Calu3 (cell line): ENCODE data around the gene PHF13. TPM values are rescaled to one million over a fixed set of nuclear protein-coding genes. Genes with fewer than 3 reads are reported as not detected.

Experiments used
- BruUV-seq: library from RNA; stranded (reverse); fragments of 400-500 nt; replicated peaks from 2 replicates; lab custom pipeline; 2021; lab: Mats Ljungman, UMichigan
- CTCF ChIA-PET: fragments of 300-600 bp; sonication (Branson Sonifier 250); formaldehyde crosslinking; loops from one replicate; lab custom pipeline; 2022; ENCODE audit warnings: antibody characterized with exemption; lab: Charles Lee
- DNase-seq: peaks from one replicate; pipeline ENCODE4 v3.0.0; 2022
- H3K27ac Mint-ChIP-seq: one replicate; pipeline ENCODE4 v1.8.0; 2022; ENCODE audit warnings: mixed read lengths; ENCODE audit not compliant: unreplicated experiment
- H3K27me3 Mint-ChIP-seq: one replicate; pipeline ENCODE4 v1.8.0; 2022; ENCODE audit warnings: mixed read lengths; ENCODE audit not compliant: unreplicated experiment
- H3K36me3 Mint-ChIP-seq: one replicate; pipeline ENCODE4 v1.8.0; 2022; ENCODE audit warnings: mild to moderate bottlenecking, moderate library complexity, mixed read lengths; ENCODE audit not compliant: insufficient read depth, unreplicated experiment
- H3K4me1 Mint-ChIP-seq: one replicate; pipeline ENCODE4 v1.8.0; 2022; ENCODE audit warnings: mild to moderate bottlenecking, low read depth, mixed read lengths; ENCODE audit not compliant: unreplicated experiment
- H3K4me3 Mint-ChIP-seq: one replicate; pipeline ENCODE4 v1.8.0; 2022; ENCODE audit warnings: mild to moderate bottlenecking, low read depth, moderate library complexity, mixed read lengths; ENCODE audit not compliant: unreplicated experiment
- H3K9me3 Mint-ChIP-seq: one replicate; pipeline ENCODE4 v1.8.0; 2022; ENCODE audit warnings: low read depth, mixed read lengths; ENCODE audit not compliant: unreplicated experiment
- intact Hi-C: fragments of 100-400 bp; cut with micrococcal nuclease; formaldehyde crosslinking; loops from one replicate; pipeline ENCODE4 v1.10.0; 2022; ENCODE audit not compliant: unreplicated experiment
- total RNA-seq: library from RNA; stranded (reverse); gene quantifications from 2 replicates; pipeline ENCODE4 v1.2.3, GENCODE V29; 2022
- TF ChIP-seq, protein P1 (sequence below): fragments of 200-600 bp; IDR thresholded peaks from one replicate; pipeline ENCODE4 v1.8.0; 2022; ENCODE audit warnings: antibody characterized with exemption; ENCODE audit not compliant: unreplicated experiment

Gene PHF13
- total RNA-seq, 1 experiment from 2014 or later: 14.5 TPM

DNA sequence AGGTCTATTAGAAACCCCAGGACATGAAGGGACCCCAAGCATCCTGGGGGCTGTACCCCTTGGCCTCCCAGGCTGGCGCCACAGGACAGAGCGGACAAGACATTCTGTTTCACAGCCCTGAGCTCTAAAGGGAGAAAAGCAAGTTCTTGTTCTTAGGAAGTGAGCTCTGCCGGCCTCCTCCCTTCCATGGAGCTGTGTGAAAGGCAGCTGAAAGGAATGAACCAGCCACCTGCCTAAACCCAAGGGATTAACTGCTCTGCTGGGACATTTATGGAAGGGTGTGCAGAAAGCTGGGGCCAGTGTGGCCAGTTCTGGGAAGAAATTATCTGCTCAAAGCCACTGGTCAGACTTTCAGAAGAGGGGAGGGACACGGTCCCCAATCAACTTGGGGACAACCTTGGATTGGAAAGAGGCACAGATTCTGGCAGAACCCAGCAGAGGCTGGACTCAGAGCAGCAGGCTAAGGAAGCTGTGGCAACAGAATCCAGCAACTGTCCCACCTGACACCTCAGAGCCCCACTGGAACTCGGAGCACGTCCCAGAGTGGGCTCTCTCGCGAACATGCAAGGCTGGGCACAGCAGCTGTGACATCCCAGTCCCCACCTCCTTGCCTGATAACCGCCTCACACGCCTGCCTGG, 13.0 kb upstream of the PHF13 start:
- no peaks in the 10 kb centered on the region for H3K27me3 Mint-ChIP-seq

DNA sequence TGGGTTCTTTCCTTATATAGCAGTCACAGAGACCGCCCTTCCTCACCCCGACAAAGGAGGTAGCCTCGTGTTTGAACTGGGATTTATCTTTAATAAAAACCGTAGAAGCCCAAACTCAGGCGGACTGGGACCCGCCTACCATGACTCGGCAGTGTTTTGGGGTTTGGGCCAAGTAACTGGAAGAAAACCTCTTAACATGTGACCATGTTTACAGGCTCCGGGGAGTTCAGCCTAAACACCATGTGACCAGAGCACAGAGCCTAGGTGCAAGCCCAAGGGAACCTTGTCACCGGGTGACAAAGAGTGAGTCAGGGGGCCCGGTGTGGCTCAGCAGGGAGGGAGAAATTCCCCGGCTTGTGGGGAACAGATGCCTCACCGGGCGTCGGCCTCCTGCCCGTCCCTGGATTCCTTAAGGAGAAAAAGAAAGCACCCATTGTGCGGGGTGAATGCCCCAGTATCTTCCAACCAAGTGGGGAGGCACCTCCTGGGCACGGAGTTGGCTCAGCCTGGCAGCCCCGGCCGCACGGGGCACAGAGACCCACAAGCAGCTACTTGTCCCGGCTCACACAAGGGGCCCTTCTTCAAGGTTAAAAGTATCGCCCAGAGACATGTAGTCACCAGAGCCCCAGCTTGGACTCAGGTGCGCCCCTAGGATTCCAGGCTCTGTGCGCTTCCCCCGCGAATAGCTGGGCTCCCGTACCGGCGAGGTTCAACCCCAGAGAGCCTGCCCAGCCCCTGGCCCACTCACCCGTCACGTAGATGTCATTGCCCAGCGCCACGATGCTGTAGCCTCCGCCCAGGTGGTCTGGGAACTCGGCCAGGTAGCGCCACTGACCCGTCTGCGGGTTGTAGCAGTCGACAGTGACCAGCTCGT, 12.2 kb upstream of the PHF13 start:
- peak; percentile 78 for DNase-seq
- H3K27ac Mint-ChIP-seq: peak overlapping the region; percentile 96
- CTCF ChIA-PET: interaction anchor here (0.5 to 2.1 kb wide), 4 partner anchors 10 to 499 kb away, joined by 3 to 5 read pairs (median 4); partner anchors contain the start of gene ZBTB48
- BruUV-seq: TSS peak; percentile 34
- H3K36me3 Mint-ChIP-seq: peaks cover 62% of the 10 kb centered on the region
- peak overlapping the region; percentile 87 for H3K4me3 Mint-ChIP-seq
- intact Hi-C loops: loop anchor here (10.0 kb wide), 1 partner anchor 46 kb away; the partner anchor contains the start of genes NOL9 and TAS1R1
- no peaks in the 10 kb centered on the region for H3K4me1 Mint-ChIP-seq
- TF ChIP-seq, protein P1, sequence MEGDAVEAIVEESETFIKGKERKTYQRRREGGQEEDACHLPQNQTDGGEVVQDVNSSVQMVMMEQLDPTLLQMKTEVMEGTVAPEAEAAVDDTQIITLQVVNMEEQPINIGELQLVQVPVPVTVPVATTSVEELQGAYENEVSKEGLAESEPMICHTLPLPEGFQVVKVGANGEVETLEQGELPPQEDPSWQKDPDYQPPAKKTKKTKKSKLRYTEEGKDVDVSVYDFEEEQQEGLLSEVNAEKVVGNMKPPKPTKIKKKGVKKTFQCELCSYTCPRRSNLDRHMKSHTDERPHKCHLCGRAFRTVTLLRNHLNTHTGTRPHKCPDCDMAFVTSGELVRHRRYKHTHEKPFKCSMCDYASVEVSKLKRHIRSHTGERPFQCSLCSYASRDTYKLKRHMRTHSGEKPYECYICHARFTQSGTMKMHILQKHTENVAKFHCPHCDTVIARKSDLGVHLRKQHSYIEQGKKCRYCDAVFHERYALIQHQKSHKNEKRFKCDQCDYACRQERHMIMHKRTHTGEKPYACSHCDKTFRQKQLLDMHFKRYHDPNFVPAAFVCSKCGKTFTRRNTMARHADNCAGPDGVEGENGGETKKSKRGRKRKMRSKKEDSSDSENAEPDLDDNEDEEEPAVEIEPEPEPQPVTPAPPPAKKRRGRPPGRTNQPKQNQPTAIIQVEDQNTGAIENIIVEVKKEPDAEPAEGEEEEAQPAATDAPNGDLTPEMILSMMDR: no peak
- H3K27me3 Mint-ChIP-seq: no peaks in the 10 kb centered on the region
- no peaks in the 10 kb centered on the region for H3K9me3 Mint-ChIP-seq

More for the DNA sequence above, 13.0 kb upstream of the PHF13 start:
- H3K4me1 Mint-ChIP-seq: no peaks in the 10 kb centered on the region
- H3K4me3 Mint-ChIP-seq: peak overlapping the region; percentile 87
- H3K36me3 Mint-ChIP-seq: peaks cover 67% of the 10 kb centered on the region
- no peaks in the 10 kb centered on the region for H3K9me3 Mint-ChIP-seq
- intact Hi-C loops: loop anchor here (10.0 kb wide), 1 partner anchor 46 kb away; the partner anchor contains the start of genes NOL9 and TAS1R1
- no peak for DNase-seq
- H3K27ac Mint-ChIP-seq: peak overlapping the region; percentile 96
- CTCF ChIA-PET: interaction anchor here (0.6 to 2.1 kb wide), 3 partner anchors 10 to 34 kb away, joined by 3 to 5 read pairs (median 4); no protein-coding TSS in a partner anchor
- BruUV-seq: TSS peak; percentile 52
- TF ChIP-seq, protein P1: no peak

DNA sequence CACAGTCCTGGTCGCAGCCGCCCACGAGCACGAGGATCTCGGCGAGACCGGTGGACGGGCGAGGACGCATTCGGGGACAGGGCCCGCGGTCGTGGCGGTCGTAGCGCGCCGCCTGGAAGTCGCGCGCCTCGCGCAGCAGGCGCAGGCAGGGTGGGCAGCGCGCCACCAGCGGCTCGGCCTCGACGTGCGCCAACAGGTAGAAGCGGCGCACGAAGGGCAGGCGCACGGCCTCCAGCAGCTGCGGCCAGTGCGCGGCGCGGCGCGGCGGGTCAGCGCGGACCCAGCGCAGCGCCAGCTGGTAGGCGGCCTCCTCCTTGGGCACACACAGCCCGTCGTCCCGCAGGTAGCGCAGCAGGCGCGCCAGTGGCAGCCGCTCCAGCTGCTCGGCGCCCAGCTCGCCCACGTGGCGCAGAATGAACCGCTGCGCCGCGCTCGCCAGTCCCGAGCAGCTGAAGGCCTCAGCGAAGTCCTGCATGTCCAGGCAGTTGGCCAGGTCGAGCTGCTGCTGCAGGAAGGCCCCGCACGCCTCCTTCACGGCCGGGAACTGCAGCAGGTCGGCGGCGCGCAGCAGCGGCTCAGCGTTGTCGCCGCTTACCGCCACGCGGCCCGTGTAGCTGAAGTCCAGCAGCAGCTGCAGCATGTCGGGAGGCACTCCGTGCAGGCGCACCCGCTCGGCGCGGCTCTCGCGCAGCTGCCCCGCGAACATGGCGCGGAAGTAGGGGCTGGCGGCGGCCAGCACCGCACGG, 11.4 kb upstream of the PHF13 start:
- no TSS peak for BruUV-seq
- Mint-ChIP-seq H3K27ac (no peak overlapping the region), H3K36me3 (peaks cover 59% of the 10 kb centered on the region), H3K27me3 (no peaks in the 10 kb centered on the region), H3K4me3 (peak overlapping the region; percentile 87), H3K4me1 (no peaks in the 10 kb centered on the region), H3K9me3 (no peaks in the 10 kb centered on the region)
- CTCF ChIA-PET: interaction anchor here (0.9 to 2.1 kb wide), 2 partner anchors 9 to 23 kb away, joined by 3 to 5 read pairs; partner anchors contain the start of gene ZBTB48
- TF ChIP-seq, protein P1: no peak
- intact Hi-C loops: loop anchor here (10.0 kb wide), 1 partner anchor 47 kb away; the partner anchor contains the start of genes NOL9 and TAS1R1
- DNase-seq: peak; percentile 22
